GM21529 (cell line): ENCODE results near the gene VPREB3.

ENCODE experiments used
- ATAC-seq: cut with Tn5 transposase; IDR thresholded peaks from one replicate; pipeline ENCODE4 v1.9.1; 2021; ENCODE audit not compliant: unreplicated experiment

The VPREB3 gene

GRCh38 chr22:23704062-23704461, 50.2 kb downstream of the VPREB3 start:
- no peak for ATAC-seq
